WERI-Rb-1 (cell line): ENCODE results near the gene CTSA.

Experiments used
- DNase-seq: peaks from one replicate; pipeline ENCODE4 v3.0.0-alpha.2; 2020
- H3K27ac ChIP-seq: fragments of 250-450 bp; sonication (Bioruptor Pico); 2 replicates; pipeline ENCODE4 v1.5.1; 2020; ENCODE audit warnings: mild to moderate bottlenecking, moderate library complexity
- H3K27me3 ChIP-seq: fragments of 250-450 bp; sonication (Bioruptor Pico); 2 replicates; pipeline ENCODE4 v1.5.1; 2021; ENCODE audit warnings: mild to moderate bottlenecking, low read depth, moderate library complexity; ENCODE audit not compliant: insufficient read depth, severe bottlenecking
- H3K36me3 ChIP-seq: fragments of 250-450 bp; sonication (Bioruptor Pico); 2 replicates; pipeline ENCODE4 v1.5.1; 2020; ENCODE audit warnings: mild to moderate bottlenecking, moderate library complexity
- H3K4me3 ChIP-seq: 2 replicates; pipeline ENCODE4 v1.5.1; 2011; ENCODE audit warnings: low read depth, mild to moderate bottlenecking, control low read depth, low read length
- H3K9me3 ChIP-seq: fragments of 250-450 bp; sonication (Bioruptor Pico); 2 replicates; pipeline ENCODE4 v1.5.1; 2021; ENCODE audit warnings: mild to moderate bottlenecking, moderate library complexity; ENCODE audit not compliant: severe bottlenecking
- CTCF ChIP-seq: IDR thresholded peaks from 2 replicates; pipeline ENCODE4 v1.5.1; 2011; ENCODE audit warnings: low read depth, mild to moderate bottlenecking, control low read depth, inconsistent platforms, low read length

CTSA gene

GRCh38 chr20:45848421-45848820 lies 42.7 kb upstream of the CTSA start:
- Histone ChIP-seq H3K27me3 (no peaks in the 10 kb centered on the region), H3K9me3 (no peaks in the 10 kb centered on the region), H3K27ac (no peak overlapping the region), H3K4me3 (no peak overlapping the region), H3K36me3 (peaks cover 21% of the 10 kb centered on the region)
- DNase-seq = no peak
- TF ChIP-seq CTCF = no peak

GRCh38 chr20:45848969-45849582 lies 42.1 kb upstream of the CTSA start:
- Histone ChIP-seq H3K36me3 (peaks cover 14% of the 10 kb centered on the region), H3K27ac (no peak overlapping the region), H3K27me3 (no peaks in the 10 kb centered on the region), H3K9me3 (no peaks in the 10 kb centered on the region), H3K4me3 (no peak overlapping the region)
- DNase-seq = no peak
- no peak for TF ChIP-seq CTCF

GRCh38 chr20:45850238-45850637 lies 40.9 kb upstream of the CTSA start:
- no peak overlapping the region for H3K27ac ChIP-seq
- no peaks in the 10 kb centered on the region for H3K27me3 ChIP-seq
- no peak for TF ChIP-seq CTCF
- no peak for DNase-seq
- no peaks in the 10 kb centered on the region for H3K9me3 ChIP-seq
- H3K4me3 ChIP-seq = no peak overlapping the region
- H3K36me3 ChIP-seq = peaks cover 8% of the 10 kb centered on the region

GRCh38 chr20:45850926-45851325 lies 40.2 kb upstream of the CTSA start:
- Histone ChIP-seq H3K36me3 (peaks cover 8% of the 10 kb centered on the region), H3K4me3 (no peak overlapping the region), H3K27me3 (no peaks in the 10 kb centered on the region), H3K9me3 (no peaks in the 10 kb centered on the region), H3K27ac (no peak overlapping the region)
- no peak for TF ChIP-seq CTCF
- DNase-seq = no peak

- Histone ChIP-seq H3K4me3 (no peak overlapping the region), H3K27me3 (no peaks in the 10 kb centered on the region), H3K9me3 (no peaks in the 10 kb centered on the region), H3K27ac (no peak overlapping the region), H3K36me3 (peaks cover 4% of the 10 kb centered on the region)
- no peak for TF ChIP-seq CTCF
- DNase-seq = no peak
Measured at GRCh38 chr20:45851501-45851900, 39.6 kb upstream of the CTSA start.

- Histone ChIP-seq H3K9me3 (no peaks in the 10 kb centered on the region), H3K4me3 (no peak overlapping the region), H3K27ac (no peak overlapping the region), H3K27me3 (no peaks in the 10 kb centered on the region), H3K36me3 (no peaks in the 10 kb centered on the region; the same call in 1 of the 2 replicates)
- no peak for TF ChIP-seq CTCF
- no peak for DNase-seq
Measured at GRCh38 chr20:45852326-45852725, 38.8 kb upstream of the CTSA start.
